ENCODE results near the gene SETD5.
A peak's percentile ranks its signal among the peaks of the same experiment; 100 is the strongest.

The SETD5 gene

DNA sequence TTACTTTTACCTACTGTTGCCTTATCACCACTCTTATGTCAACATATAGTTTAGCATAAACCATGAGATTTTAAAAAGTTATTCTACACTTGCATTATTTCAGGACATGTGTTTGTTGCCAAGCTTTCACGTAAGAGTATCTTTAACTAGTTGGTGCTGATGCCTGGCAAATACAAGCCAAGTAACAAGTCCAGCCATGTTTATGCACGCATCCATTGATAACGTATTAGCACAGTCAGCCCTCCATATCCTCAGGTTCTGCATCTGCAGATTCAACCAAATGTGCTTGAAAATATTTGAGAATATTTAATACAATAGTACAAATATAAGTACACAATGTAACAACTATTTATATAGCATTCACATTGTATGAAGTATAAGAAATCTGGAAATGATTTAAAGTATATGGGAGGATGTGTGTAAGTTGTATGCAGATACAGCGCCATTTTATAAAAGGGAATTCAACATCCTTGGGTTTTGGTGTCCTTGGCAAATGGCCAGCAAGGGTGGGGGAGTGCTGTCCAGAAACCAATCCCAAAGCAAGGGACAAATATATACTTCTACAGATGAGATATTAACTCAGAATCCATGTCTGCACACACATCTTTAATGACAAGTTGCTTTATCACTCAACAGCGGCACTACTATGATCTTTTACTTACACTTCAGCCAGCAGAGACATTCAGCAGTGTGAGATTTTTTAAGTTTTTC, 8.7 kb upstream of the SETD5 start:
- DNase-seq (ENCODE audit: low read depth in 2 of 3, low spot score in 1 of 3) = no peak

DNA sequence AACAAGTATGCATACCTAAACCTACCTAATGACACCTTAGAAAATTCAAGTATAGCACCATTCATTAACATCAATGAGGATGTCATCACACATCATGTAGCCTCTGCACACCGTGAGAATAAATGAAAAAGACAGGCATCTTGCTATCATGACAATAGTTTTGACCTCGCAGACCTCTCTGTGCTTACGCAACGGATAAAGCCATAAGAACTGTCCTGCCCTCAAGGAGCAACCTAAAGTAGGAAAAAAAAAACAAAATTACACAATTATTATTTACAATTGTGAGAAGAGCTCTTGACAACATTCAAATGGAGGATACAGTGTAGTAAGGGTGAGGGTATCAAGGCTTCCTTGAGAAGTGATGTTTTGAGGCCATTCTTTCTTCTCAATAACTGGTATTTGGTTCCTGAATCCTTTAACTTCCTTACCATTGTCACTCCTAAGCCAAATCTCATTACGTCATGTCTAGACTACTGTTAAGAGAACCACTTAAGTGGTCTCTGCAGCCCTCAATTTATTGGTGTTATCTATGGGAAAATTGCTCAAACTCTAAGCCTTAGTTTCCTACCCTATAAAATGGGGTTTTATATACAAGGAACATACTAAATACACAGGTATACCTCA, 7.0 kb upstream of the SETD5 start:
- no peak for DNase-seq (ENCODE audit: low read depth in 2 of 3, low spot score in 1 of 3)

DNA sequence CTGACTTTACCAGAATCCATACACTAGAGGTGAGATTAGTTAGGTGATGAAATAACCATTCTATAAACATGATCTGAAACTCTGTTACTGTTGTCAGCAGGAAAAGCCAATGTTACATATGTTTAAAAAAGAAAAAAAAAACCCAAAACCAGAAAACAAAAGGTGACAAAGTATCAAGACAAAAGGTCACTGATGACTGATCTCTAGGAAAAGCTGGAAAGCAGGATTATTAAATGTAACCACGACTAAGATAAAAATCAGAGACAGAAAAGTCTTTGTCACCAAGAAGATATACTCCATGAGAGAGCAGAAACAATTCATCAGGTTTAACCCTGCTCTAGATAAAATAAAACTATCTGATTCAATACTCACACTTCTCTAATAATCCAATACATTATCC, 5.4 kb upstream of the SETD5 start:
- DNase-seq (ENCODE audit: low read depth in 2 of 3, low spot score in 1 of 3) = no peak

DNA sequence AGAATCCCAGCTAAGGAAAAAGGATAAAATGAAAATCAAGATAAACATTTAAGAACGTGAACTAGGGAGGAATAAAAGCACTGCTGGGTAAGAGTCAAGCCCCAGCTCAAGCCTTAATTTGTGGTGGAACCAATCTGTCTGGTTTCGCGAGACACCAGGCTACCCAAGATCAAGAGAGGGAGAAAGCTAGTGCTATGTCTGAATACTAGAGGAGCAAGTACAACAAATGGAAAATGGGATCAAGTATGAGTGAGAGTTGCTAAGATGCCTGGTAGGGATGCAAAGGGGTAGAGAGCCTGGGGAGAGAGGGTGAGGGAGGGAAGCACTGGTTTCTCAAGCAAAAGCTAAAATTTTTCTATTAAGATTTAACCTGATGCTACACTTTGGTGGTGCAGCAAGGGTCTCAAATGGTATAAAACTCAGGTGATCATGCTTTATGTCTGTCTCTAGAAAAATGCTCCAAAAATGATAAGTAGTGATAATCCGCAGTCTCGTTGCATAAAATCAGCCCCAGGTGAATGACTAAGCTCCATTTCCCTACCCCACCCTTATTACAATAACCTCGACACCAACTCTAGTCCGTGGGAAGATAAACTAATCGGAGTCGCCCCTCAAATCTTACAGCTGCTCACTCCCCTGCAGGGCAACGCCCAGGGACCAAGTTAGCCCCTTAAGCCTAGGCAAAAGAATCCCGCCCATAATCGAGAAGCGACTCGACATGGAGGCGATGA, 1.7 kb upstream of the SETD5 start:
- DNase-seq (ENCODE audit: low read depth in 2 of 3, low spot score in 1 of 3) = no peak

DNA sequence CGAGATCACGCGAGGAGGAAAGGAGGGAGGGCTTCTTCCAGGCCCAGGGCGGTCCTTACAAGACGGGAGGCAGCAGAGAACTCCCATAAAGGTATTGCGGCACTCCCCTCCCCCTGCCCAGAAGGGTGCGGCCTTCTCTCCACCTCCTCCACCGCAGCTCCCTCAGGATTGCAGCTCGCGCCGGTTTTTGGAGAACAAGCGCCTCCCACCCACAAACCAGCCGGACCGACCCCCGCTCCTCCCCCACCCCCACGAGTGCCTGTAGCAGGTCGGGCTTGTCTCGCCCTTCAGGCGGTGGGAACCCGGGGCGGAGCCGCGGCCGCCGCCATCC, 1.1 kb upstream of the SETD5 start:
- DNase-seq (ENCODE audit: low read depth in 2 of 3, low spot score in 1 of 3) = peak; percentile 70 to 80 (median 77)

DNA sequence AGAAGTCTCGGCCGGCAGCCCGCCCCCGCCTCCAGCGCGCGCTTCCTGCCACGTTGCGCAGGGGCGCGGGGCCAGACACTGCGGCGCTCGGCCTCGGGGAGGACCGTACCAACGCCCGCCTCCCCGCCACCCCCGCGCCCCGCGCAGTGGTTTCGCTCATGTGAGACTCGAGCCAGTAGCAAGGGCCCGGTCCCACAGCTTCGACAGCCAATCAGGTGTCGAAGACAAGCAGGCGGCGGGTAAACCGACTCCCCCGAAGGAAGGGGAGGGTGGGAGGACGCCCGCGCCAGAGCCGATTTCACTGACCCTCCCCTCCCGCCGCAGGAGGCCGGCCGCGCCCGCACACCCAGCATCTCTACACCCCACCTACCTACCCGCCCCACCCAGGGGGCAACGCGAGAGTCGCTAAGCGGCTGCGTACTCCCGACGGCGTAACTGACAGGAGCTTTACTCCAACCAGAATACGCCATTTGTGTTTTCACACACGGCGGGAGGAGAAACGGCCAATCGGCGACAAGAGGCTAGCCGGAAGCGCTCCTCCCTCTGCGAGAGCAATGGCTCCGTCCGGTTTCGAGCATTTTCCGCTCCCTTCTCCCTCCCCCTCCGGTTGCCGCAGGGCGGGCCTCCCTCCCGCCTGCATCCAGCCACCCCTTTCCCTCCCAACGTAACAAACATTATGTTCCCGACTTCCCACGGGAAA, 633 bp upstream of the SETD5 start:
- DNase-seq (ENCODE audit: low read depth in 2 of 3, low spot score in 1 of 3) = peak; percentile 93 to 98 (median 96)

DNA sequence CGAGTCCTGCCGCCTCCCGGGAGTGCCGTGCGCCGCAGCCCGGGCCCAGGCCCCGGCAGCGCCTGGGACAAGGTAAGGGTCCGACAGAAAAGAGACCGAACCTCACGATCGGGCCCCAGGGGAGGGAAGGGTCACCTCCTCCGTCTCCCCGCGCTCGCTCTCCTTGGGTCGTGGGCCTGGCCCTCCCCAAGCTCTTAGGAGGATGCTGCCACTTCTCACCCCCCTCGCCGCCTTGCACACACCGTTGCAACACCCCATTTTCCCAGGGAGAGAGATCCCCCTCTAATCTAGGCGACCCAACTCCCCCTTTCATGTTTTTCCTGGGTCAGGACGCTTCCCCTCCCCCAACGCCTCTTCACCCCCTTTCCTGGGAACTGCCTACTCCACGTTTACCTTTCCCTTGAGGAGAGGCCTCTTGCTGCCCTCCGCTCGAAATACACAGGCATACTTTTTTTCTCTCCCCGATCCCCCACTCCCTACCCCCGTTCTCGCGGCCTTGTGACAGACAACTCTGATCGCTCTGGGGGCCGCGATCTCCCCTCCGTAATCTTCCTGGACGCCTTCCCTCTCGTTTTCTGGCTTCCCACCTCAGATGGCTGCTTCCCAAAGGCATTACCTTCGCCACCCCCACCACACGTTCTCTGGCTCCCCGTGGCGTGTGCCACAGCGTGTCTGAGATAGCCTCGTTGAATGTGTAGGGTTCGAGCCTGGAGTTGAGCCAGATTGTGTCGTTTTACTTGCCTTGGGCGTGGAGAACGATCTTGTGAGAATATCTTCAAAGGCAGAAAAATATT, 688 bp downstream of the SETD5 start:
- DNase-seq (ENCODE audit: low read depth in 2 of 3, low spot score in 1 of 3) = peak in 2 of 3 donors; percentile 28 to 30

DNA sequence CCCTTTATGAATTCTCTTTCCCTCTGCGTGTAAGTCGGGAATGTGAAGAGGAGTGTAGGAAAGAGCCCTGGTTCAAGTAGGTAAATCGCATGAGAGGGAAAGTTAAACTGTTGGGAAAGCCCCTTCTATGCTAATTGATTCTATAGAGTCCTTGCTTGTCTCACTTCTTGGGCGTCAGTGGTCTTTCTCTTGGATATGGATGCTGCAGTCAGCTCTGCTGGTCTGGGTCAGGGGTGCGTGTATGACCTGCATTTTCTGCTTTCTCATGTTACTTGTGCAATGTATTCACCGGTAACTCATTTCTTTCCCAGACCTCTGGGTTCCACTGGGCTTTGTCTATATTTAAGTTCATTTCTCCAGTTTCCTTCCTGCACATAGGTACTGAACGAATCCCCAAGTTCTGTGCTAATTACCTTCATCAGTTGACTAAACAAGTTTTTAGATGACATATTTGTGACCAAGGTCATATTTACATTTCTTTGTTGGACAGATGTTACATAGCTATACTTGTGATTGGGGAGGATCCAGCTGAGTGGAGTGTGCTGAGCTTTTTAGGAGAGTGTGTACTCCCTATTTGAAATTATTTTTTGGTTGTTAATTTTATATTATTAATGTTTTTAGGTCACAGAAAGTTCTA, 1.4 kb downstream of the SETD5 start:
- peak in 1 of 3 donors; percentile 15 for DNase-seq (ENCODE audit: low read depth in 2 of 3, low spot score in 1 of 3)

DNA sequence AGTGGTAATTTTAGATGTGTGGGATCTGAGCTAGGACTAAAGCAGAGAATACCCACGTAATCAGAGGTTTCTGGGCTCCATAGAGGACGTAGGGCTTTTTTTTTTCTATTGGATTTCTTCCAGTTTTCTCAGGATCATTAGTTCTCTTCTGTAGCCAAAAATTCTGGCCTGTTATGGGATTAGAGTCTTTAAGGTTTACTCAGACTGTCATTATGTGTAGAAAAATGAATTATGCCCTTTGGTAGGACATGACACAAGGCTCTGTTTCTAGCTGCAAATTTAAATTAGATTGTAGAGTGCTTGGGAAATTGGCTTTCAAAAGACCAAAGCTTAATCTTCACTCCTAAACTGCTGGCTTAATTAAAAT, 1.9 kb downstream of the SETD5 start:
- no peak for DNase-seq (ENCODE audit: low read depth in 2 of 3, low spot score in 1 of 3)

DNA sequence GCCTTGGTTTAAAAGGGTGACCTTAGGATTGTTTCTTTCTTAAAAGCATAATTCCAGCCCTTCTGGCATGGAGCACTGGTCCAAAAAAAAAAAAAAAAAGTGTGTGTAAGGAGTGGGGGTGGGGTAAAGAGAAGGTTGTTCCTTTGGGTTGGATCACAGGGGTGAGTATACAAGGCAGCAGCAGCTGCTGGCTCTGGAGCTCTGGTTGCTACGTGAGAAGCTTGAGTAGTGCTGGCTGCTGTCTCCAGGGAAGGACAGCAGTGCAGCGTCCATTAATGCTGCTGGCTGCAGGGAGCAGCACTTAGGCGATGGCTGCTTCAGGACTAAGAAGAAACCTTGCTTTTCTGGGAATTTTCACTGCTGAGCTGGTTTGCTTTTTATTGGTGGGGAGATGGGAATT, 2.3 kb downstream of the SETD5 start:
- no peak for DNase-seq (ENCODE audit: low read depth in 2 of 3, low spot score in 1 of 3)

DNA sequence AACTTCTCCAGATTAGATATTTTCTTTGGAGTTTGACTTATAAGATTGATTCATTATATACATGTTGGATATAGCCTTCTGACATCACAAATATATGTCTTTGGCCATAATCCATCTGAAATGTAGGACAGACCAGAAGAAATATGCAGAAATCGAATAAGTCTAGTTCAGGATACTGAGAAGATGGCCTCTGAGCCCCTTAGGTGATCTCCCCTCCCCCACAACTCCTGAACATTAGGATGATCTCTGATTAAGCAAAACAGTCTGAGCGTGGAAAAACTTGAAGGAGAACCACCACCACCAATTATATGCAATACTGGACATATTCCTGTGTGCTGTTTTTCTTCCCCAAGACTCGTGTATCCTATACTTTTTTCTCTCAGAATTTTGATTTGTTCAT, 3.2 kb downstream of the SETD5 start:
- DNase-seq (ENCODE audit: low read depth in 2 of 3, low spot score in 1 of 3) = no peak

DNA sequence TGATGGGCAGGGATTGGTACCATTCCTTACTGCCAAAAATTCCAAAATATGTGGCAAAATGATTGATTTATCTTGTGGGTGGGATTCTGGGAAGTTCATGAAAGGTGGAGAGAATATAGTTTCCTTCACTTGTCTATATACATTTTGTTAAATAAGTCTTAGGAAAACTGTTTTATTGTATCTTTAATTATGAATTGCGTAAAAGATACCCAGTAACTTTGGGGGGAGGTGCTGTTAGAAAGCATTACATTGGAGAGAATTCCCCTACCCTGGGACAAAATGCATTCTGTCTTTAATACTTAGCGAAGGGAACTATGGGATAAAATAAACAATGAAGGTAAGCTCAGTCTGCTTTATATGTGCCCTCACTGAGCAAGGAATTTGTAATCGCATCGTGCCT, 4.6 kb downstream of the SETD5 start:
- DNase-seq (ENCODE audit: low read depth in 2 of 3, low spot score in 1 of 3) = no peak

DNA sequence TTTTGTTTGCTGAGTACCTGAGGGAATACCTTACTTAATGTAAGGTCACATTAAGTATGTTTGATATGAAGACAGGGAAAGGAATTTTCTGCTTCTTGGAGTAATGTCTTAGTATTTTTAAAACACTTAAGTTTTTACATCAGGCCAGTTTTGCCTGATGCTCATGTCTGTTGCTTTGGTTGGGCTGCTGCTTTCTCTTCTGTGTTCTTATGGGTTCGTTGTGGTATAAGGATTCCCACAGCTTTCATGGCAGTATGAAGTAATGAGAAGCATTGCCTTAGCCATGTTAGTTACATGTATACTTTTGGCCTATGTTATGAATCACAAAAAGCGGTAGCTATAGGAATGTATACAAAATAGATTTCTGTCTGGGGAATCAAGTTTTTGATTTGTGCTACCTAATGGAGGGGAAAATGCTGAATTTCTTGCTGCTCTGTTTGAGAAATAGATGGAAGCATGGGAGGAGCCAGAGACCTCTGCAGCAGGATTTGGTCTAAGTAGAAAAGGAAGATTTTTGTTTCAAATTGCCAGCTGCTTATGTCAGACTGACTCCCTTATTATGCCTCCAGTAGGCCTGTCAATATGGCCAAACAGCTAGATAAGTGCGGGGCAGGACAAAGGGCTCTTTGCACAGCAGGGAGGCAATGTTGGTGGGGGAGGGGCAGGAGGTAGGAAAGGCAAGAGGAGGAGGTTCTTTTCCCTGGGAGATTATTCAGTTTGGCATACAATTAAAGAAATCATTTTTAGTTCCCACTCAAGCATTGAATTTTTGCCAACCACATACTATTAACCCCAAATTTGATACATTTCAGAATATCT, 5.2 kb downstream of the SETD5 start:
- DNase-seq (ENCODE audit: low read depth in 2 of 3, low spot score in 1 of 3) = no peak

DNA sequence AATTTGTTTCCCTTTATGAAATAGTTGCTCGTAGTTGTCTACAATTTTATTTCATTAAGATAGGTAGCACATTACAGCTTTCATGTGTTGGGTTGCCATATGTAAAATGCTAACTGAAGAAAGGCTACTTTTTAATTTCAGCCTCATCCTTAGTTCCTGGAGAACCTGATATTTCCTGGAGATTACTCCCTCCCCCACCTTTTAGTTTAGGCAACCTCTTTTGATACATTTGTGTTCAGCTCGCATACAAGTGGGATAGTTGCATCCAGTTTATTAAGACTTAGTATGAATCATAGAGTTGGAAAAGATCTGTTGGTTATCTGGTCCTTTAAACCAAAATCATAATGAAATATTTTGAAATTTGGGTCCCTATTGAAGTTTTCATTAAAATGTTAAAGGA, 6.0 kb downstream of the SETD5 start:
- DNase-seq (ENCODE audit: low read depth in 2 of 3, low spot score in 1 of 3) = no peak

DNA sequence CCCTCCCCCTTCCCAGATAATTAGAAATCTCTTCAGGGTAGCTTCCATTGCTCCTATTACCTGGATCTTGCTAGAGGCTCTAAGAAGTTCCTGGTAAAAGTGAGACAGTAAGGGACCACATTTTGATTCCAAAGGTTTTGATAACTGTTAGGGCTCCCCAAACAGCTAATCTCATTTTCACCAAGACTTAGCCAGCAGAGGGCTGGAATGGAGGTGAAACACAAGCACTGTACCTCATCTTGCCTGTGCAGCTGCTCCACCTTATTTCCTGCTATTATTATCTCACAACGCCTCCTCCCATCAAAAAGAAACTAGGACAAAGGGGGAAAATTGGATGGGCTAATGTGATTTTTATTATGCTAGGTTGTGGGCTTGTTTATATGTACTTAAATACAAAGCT, 7.3 kb downstream of the SETD5 start:
- DNase-seq (ENCODE audit: low read depth in 2 of 3, low spot score in 1 of 3) = no peak

DNA sequence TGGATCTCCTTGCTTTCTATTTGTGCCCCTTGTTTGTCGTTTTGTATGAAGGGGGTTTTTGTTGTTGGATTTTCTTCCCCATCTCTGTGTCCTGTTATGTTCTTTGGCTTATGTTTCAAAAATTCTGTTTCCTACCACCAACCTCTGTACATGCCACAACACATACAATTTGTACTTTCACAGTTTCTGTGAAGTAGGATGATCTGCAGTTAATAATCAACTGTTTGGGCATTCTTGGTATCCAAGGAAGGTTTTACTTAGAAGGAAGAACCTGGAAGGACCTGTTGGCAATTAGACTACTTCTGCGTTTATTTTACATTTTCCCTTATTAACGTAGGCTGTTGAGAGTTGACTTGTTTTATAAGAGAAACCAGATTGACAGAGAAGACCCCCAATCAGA, 8.3 kb downstream of the SETD5 start:
- DNase-seq (ENCODE audit: low read depth in 2 of 3, low spot score in 1 of 3) = no peak

DNA sequence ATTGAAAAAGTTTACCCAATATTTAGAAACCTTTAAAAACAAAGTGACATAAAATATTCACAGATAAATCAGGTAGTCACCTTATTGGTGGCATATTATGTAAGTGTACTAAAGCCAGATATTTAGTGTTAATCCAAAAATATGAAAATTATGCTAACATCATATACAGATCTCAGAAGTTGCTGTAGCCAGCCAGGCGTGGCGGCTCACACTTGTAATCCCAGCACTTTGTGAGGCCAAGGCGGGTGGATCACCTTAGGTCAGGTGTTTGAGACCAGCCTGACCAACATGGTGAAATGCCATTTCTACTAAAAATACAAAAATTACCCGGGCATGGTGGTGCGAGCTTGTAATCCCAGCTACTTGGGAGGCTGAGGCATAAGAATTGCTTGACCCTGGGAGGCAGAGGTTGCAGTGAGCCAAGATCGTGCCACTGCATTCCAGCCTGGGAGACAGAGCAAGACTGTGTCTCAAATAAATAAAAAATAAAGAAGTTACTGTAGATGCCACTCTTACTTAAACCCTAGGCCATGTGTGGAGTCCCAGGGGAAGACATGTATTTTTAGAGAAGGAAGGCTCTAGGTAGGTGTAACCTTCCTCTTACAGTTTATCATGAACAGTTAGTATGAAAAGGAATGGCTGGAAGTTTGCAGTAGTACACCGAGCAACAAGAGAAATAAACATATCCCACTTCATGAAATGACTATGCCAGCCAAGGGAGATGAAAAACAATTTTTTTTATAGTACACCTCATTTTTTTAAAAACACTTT, 9.6 kb downstream of the SETD5 start:
- DNase-seq (ENCODE audit: low read depth in 2 of 3, low spot score in 1 of 3) = no peak

DNA sequence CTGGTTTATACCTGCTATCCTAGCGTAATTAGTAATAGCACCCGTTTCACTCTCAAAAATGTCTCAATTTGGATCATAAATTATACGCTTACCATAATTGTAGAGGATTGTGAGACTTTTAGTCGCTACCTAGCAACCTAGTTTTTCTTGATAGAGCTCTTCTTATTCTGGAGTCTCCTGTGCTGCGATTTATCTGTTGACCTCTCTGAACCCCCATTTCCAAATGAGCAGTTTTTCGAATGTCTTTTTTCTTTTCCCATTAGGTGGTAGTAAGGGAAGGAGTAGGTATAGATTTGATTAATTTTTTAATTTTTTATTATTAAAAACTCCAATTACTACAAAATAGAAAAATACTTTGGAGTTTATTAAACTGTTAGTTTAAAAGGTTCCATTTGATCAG, 10.6 kb downstream of the SETD5 start:
- DNase-seq (ENCODE audit: low read depth in 2 of 3, low spot score in 1 of 3) = no peak

DNA sequence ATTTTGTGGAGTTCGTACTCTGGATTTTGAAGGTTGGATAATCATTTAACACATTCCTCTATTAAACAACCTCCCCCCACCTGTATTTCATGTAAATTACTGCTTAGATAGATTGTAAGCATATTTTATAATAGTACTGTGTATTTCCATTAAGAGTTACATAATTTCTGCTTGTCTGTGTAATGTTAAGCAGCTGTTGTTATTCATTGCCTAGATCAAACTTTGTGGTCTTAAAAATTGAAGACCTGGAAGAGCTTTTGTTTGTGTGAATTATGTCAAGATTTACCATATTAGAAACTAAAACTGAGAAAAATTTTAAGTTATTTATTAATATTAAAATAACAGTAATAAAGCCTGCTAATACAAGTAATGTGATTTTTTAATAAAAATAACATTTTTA, 11.1 kb downstream of the SETD5 start:
- no peak for DNase-seq (ENCODE audit: low read depth in 2 of 3, low spot score in 1 of 3)

Measured in stimulated activated CD4-positive, alpha-beta T cell treated with anti-CD3 and anti-CD28 coated beads, Interleukin-12 subunit alpha, Interleukin-12 subunit beta, amount 100 ng/mL, for 48 hours (primary cell).